DMS79 (cell line): ENCODE results near the gene ATP5PO.
"Not testable (repeated sequence)": the region's sequence is repeated elsewhere in the genome, so short reads cannot be mapped to it uniquely, and the experiment has no call there.

ENCODE experiments used
- DNase-seq: peaks from one replicate; lab custom pipeline; 2025; lab: John Stamatoyannopoulos, UW

ATP5PO gene

DNA sequence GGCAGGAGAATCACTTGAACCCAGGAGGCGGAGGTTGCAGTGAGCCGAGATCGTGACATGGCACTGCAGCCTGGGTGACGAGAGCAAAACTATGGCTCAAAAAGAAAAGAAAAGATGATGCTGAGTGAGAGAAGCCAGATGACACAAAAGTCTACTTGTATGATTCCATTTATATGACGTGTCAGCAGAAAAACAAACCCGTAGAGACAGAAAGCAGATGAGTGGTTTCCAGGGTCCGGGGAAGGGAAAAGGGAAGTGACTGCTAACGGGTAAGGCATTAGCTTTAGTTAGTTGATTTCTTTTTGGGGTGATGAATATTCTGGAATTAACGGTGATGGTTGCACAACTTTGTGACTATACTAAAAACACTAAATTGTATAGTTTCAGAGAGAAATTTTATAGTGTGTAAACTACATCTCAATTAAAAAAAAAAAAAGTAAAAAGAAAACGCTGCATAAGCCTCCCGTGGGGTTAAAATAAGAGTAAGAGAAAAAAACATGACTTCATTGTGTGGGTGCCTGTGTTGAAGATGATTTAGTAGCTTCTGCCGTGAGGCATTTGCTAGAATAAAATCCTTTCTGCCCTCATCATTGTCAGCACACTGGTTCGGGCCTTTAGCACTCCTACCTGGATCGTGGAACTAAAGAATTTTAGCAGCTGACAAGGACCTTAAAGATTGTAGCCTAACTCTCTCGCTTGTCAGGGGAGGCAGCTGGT is 24.7 kb upstream of the ATP5PO start:
- DNase-seq, result no peak

DNA sequence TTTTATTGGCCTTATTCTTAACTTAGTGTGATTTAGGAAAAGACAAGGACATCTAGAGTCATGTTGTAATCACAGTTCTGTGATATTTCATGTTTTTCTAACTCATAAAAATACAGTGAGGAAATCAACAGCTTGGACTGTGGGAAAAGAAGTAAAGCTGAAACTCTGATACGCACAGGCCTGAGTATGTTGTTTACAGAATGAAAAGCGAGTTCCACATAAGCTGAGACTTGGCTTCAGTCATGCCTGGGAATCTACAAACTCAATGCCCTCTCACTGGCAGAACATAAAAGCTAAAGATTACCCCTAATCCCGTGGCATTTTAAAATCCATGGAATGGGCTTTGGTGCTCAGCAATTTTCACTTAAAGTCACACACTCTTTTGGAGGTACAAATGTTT is 23.6 kb upstream of the ATP5PO start:
- no peak for DNase-seq

DNA sequence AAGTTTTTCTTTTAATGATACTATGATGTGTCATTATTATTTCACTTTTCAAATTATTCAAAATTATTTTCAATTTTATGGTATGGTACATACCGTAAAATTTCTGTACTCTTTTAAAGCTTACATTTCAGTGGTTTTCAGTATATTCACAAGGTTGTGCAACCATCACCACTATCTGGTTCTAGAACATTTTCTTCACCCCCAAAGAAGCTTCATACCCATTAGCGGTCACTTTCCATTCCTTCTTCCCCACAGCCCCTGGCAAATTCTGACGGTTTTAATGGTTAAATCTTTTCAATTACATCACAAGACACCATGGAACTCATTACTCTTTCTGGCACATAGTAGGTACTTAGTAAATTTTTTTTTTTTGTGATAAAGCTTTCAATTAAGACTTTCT is 22.8 kb upstream of the ATP5PO start:
- DNase-seq, result no peak

DNA sequence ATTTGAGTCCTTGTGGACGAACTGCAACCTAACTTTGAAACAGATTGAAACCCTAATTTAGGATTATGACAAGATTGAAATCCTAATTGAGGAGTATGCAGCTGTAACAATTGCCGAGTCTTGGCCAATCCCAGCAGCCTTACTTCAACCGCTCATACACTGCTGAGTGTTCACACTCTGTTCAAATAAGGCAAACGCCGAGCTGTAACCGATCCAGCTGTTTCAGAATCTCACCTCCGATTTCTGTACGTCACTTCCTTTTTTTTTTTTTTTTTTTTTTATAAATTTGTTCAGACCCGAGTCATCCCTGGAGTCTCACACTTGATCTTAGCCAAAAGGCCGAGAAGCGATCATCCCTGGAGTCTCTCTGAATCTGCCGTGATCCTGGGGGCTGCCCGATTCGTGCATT is 22.3 kb upstream of the ATP5PO start:
- no peak for DNase-seq

DNA sequence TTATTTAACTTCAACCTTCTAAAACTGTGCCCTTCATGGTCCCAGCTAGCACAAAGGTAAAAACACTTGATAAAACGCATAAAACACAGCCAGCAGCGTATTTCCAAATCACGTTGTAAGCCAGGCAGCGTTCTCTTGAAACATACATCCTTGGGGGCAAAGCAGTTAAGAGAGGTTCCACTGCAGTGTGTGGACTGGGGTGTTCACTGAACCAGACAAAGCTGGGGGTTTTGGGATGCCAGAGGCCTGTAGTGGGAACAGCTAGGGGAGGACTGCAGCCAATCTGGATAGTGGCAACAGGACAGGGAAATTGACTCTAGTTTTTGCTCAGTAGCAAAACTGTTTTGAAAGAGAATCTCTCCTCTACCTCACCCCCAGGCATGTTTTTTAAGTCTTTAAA is 21.5 kb upstream of the ATP5PO start:
- no peak for DNase-seq

DNA sequence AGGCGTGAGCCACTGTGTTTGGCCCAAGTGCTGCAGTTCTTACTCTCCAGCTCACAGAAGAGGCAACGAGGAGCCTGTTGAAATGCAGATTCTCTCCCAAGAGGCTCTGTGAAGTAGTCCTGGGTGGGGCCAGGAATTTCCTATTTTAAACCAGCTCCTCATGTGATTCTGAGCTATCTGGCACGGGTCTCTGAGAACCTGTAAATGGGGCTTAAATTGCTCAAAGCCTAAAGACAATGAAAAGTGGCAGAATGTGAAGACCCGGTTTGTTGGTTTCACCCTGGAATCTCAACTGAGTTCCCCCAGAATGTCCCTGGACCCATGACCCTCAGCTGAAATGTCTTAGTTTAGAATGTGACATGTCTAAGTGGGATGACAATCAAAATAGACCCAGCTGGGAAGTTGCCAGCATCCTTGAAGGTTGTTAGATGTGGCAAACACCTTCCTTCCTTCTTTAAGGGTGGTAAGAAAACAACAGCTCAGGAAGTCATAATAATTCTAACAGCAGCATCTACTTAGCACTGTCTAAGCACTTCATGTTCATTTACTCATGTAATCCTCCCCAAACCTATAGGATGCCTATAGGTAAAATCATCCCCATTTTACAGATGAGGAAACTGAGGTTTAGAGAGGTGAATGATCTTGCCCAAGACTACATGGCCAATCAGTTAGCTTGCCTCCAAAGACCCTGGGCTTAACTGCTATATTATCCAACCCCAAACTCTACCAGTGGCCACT is 20.9 kb upstream of the ATP5PO start:
- no peak for DNase-seq

DNA sequence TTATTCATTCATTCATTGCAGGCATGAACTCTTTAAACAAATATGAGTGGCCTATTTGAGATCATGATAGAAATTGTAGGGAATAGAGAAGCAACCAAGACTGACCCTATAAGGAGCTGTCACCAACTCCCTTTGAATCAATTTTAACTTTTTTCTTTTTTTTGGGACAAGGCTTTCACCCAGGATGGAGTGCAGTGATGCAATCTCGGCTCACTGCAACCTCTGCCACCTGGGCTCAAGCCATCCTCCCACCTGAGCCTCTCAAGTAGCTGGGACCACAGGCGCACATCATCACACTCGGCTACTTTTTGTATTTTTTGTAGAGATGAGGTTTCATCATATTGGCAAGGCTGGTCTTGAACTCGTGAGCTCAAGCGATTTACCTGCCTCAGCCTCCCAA is 17.1 kb upstream of the ATP5PO start:
- no peak for DNase-seq

DNA sequence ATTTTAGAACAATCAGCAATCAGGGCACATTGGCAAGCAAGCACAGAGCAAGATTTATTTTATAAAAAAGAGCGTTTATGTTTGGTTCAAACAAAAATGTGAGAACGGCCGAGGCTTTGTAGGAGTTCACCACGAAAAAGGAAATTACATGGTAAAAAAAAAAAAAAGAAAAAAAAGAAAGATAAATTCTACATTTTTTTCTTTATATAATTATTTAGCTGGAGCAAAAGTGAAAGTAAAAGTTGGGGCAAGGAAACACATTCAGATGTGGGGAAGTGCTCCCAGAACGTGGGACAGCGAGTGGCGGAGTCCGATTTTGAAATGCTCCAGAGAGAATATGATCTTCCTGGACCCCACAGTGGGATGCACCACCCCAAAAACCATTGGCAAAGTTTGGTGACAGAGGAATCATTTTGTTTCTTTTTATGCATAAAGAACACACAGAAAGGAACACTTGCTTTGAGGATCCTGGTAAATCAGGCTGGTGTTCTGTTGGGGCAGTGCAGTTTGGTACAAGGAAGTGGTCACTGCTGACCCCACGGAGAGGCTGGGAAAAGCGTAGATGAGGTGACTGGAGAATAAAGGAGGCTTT is 16.3 kb upstream of the ATP5PO start:
- DNase-seq, result no peak

DNA sequence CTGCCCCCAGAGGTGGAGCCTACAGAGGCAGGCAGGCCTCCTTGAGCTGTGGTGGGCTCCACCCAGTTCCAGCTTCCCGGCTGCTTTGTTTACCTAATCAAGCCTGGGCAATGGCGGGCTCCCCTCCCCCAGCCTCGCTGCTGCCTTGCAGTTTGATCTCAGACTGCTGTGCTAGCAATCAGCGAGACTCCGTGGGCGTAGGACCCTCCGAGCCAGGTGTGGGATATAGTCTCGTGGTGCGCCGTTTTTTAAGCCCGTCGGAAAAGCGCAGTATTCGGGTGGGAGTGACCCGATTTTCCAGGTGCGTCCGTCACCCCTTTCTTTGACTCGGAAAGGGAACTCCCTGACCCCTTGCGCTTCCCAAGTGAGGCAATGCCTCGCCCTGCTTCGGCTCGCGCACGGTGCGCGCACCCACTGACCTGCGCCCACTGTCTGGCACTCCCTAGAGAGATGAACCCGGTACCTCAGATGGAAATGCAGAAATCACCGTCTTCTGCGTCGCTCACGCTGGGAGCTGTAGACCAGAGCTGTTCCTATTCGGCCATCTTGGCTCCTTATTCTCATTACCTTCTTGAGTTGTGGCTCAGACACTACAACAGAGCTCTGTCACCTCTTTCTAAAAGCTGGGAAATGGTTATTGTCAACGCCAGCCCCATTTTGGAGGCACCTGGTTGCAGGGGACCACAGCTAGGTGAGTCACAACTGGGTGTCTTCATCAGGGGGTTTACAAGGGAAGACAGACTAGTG is 15.6 kb upstream of the ATP5PO start:
- DNase-seq, result not testable (repeated sequence)

DNA sequence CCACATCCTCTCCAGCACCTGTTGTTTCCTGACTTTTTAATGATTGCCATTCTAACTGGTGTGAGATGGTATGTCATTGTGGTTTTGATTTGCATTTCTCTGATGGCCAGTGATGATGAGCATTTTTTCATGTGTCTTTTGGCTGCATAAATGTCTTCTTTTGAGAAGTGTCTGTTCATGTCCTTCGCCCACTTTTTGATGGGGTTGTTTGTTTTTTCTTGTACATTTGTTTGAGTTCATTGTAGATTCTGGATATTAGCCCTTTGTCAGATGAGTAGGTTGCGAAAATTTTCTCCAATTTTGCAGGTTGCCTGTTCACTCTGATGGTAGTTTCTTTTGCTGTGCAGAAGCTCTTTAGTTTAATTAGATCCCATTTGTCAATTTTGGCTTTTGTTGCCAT is 10.6 kb upstream of the ATP5PO start:
- not testable (repeated sequence) for DNase-seq

DNA sequence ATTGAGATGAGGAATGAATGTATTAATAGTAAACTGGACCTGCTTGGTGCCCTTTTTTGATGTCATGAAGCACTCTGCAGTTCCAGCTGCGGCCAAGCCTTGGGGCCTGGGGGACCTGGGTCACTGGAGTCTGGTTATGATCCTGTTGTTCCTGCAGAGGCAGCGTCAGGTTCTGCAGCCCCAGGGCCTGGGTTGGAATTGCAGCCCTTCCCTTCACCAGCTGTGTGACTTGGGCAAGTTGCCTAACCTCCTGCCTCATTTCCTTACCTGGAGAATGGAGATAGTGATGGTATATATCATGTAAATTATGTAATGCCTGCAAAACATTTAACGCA is 9.1 kb upstream of the ATP5PO start:
- no peak for DNase-seq

DNA sequence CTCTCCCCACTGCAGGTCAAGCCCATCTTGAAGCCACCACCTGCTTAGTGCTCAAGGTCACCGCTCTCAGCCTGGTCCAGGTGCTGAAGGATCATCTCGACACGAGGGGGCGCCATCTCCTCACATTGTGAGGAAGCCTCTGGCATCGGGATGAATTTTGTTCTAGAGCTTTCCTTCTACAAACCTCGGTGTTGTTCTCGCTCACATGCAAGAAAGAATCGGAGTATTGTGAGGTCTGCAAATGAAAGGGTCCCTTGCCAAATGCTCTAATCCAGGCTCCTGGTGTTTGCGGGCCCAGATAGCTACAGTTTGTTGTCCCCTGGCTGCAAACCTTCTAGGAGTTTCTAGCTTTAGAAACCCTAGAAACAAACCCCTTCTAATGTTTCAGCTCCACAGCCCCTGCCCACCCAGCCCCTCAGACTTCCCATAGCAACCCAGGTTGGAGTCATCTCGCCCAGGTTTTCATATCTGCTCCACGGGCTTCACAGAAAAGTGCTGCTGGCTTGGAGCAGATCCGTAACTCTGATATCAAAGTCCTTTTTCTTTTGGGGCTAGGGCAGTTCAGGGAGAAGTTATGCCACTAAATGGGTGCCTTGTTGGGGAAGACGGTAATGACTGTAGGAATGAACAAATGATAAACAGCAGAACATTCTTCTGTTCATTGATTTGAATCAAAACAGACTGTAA is 8.6 kb upstream of the ATP5PO start:
- DNase-seq, result peak; percentile 69

DNA sequence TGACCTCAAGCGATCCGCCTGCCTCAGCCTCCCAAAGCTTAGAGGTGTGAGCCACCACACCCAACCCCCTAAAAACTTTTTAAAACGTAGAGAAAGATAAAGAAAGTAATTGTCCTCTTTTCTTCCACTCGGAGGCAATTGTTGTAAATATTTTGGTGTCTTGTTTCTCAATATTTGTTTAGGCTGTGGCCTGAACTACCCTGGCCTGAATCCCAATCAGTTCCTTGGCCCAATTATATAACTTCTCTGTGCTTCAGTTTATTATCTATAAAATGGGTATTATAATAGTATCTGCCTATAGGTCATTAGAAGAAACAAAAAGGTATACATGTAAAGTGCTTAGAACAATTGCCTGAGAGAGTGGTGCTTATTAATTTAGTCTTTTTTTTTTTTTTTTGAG is 1.8 kb upstream of the ATP5PO start:
- DNase-seq, result no peak

DNA sequence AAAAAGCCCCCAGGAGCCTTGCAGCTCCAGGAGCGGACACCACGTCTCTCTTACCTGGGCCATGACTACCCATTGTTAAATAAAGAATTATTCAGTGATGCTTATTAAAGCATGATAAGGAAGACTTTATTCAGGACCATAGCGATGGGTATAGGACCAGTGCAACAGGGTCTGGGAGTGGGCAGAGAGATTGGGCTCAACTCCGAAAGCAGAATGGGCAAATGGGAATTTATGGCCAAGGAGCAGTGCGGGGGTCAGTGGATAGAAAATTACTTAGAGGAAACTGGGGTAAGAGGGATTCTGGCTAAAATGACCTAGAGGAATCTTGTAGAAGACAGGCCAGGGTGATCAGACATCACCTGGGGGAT is 580 bp upstream of the ATP5PO start:
- no peak for DNase-seq

DNA sequence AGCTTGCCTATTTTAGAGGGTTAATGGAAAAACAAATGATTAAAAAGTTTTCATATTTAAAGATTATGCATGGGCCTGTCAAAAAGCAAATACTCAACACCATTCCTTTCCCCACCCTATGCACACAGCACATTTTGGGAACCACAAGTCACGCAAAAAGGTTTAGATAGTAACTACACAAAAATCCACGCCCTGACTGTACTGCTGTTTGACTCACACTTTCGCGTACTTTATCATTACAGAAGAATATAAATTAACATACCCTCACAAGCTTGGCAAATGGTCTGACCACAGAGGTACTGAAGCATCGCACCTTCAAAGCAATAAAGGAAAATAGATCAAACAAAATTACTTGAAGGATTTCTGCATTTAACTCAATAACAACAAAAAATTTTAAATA is 1.4 kb downstream of the ATP5PO start:
- DNase-seq, result no peak

DNA sequence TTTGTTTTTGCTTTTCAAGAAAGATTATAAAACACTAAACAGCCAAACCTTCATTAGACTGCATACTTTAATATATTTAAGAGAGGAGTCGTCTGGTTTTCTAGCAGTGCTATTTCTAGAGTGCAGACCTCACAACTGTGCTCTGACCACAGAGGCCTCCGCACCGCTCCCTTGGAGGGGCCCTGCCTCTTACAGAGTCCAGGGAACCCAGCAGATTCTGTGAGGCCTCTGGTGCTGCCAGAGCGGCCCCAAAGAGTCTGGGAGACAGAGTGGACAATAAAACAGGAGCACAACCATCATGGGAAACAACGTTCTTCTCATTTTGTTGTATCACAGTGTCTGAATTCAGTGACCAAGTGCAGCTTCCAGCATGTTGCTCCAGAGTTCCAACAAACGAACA is 5.8 kb downstream of the ATP5PO start:
- no peak for DNase-seq

DNA sequence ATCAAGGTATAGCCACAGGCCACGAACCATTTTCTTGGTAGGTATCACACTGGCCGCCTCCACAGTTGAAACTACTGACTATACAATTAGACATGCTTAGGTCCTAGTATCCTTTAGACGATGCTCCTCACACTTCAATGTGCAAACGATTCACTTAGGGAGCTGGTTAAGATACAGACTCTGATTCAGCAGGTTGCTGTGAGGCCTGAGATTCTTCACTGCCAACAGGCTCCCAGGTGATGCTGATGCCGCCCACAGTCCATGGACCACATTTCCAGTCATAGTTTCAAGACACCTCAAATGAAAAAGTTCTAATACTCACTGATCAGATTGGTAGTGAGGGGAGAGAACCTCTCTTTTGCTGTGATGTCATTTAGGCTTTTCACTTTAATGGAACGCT is 6.8 kb downstream of the ATP5PO start:
- no peak for DNase-seq

DNA sequence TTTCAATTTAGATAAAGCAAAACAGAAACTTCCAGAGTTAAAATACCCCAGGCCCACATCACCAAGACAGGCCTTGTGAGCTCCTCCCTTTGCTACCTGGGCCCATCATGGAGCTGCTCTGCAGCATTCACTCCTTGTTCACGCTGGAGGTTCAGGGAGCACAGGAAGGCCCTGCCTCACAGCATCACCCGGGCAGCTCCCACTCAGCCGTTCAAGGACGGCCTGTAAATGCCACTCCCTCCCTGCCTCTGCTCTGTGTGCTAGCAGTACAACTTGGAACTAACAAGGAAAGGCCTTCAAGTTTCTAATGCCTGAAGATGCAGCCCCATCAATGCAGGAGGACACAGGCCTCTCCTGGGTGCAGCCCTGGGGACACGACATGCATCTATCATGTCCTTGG is 11.6 kb downstream of the ATP5PO start:
- DNase-seq, result no peak

DNA sequence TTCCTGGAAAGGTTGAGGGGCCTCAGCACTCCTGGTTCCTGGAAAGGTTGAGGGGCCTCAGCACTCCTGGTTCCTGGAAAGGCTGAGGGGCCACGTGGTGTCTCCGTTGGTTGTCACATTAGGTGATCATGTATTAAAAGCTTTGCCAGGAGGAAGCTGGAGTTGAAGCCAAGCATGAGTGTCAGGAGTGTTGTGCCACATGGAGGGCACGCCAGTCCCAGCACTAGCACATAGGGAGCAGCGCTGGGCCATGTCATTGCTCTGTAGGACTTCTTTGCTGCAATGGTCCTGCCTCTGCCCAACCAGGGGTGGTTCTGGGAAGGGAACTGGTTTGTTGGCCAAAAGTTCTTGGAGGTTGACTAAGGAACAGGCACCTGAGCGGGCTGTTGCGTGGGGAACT is 13.3 kb downstream of the ATP5PO start:
- no peak for DNase-seq

DNA sequence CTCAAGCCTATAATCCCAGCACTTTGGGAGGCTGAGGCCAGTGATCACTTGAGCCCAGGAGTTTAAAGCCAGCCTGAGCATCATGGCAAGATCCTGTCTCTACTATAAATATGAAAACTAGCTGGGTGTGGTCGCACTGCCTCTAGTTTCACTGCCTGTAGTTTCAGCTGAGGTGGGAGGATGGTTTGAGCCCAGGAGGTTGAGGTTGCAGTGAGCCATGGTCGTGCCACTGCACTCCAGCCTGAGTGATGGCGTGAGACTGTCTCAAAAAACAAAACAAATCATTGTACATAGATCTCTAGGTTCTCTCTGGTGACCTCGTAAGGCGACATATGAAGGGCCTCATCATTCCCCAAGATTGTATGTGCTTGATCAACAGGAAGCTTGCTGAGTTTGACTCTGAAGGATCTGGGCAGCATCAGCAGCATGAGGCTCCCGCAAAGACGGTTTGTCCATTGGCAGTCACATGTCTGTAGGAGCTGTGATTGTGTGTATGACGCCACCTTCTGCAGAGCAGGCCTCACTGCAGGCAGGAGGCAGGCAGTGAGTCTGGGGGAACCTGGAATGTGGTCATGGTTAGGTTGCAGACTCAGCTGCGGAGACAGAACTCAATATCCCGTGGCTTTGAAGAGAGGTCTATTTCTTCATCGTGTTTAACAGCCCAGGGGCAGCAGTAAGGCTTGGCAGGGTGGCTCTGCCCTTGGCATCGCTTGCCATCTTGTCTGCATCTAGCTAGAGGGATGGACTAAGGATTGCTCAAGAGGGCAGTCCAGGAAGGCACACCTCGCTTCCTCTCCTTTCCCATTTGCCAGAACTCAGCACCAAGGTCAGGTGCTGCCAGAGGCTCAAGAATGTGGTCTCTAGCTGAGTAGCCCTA is 14.0 kb downstream of the ATP5PO start:
- peak; percentile 27 for DNase-seq

DNA sequence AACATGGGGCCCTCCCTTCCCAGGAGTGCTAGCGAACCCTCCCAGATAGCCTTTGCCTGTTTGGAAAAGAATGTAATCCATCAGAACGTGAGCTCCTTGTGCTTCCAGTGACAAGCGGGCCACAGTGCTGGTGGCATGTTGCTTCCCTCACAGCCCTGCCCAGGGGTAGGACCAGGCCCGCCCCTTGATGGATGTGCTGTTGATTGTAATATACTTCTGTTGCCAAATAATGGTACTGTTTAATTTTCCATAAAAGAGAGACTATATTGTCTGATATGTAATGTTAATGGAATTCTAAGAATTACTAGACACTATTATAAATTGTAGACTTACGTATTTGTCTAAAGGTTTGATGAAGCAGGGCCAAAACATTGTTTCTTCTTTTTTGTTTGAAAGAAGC is 16.4 kb downstream of the ATP5PO start:
- no peak for DNase-seq
